Measurements from ENCODE around the gene ARFGAP2.

ARFGAP2 gene

DNA sequence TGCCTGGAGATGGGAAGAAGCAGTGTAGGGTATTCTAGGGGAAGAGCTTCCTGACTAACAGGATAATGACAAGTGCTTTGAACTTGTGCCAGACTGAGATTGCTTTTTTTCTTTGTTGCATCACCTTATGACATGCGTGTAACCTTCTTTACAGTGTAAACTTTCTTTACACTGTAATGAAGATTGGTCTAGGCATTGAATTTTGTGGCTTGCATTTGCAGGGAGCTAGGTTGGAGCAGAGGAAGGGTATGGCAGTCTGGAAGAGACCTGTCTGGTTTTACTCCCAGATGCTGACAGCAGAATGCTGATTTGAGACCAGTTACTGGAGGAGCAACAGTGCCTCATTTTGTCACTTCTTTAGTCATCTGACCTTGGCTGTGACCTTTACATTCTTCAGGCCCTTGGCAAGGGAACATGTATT, 43.7 kb upstream of the ARFGAP2 start:
- Histone ChIP-seq H3K9ac (ENCODE audit: low read depth, low read length) (no peak overlapping the region), H3K4me1 (ENCODE audit: insufficient read depth, low read length) (peaks cover 30% of the 10 kb centered on the region), H3K79me2 (ENCODE audit: insufficient read depth, low read length) (peaks cover 26% of the 10 kb centered on the region), H4K20me1 (ENCODE audit: insufficient read depth, low read length) (peaks cover 2% of the 10 kb centered on the region; the same call in 1 of the 2 replicates), H2AFZ (ENCODE audit: low read depth, low read length) (no peak overlapping the region), H3K36me3 (ENCODE audit: insufficient read depth, low read length) (peaks cover 45% of the 10 kb centered on the region), H3K27me3 (ENCODE audit: insufficient read depth, low read length, poor library complexity) (no peaks in the 10 kb centered on the region), H3K4me3 (ENCODE audit: low read depth in 1 of 2, low read length in 2 of 2) (no peak overlapping the region), H3K9me3 (ENCODE audit: insufficient read depth, low read length, severe bottlenecking) (no peaks in the 10 kb centered on the region), H3K27ac (ENCODE audit: low read length) (no peak overlapping the region), H3K4me2 (ENCODE audit: insufficient read depth, low read length) (no peak overlapping the region)
- no peak for DNase-seq
- ATAC-seq (ENCODE audit: insufficient read depth, low read depth): no peak
- TF ChIP-seq, protein P1, sequence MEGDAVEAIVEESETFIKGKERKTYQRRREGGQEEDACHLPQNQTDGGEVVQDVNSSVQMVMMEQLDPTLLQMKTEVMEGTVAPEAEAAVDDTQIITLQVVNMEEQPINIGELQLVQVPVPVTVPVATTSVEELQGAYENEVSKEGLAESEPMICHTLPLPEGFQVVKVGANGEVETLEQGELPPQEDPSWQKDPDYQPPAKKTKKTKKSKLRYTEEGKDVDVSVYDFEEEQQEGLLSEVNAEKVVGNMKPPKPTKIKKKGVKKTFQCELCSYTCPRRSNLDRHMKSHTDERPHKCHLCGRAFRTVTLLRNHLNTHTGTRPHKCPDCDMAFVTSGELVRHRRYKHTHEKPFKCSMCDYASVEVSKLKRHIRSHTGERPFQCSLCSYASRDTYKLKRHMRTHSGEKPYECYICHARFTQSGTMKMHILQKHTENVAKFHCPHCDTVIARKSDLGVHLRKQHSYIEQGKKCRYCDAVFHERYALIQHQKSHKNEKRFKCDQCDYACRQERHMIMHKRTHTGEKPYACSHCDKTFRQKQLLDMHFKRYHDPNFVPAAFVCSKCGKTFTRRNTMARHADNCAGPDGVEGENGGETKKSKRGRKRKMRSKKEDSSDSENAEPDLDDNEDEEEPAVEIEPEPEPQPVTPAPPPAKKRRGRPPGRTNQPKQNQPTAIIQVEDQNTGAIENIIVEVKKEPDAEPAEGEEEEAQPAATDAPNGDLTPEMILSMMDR (IDR thresholded peaks at IDR 0.05; ENCODE audit: borderline replicate concordance, extremely low read depth, low read length, poor library complexity, severe bottlenecking): no peak
- no peak for TF ChIP-seq EZH2 (IDR thresholded peaks at IDR 0.05; ENCODE audit: borderline replicate concordance, low read depth, low read length, severe bottlenecking)

DNA sequence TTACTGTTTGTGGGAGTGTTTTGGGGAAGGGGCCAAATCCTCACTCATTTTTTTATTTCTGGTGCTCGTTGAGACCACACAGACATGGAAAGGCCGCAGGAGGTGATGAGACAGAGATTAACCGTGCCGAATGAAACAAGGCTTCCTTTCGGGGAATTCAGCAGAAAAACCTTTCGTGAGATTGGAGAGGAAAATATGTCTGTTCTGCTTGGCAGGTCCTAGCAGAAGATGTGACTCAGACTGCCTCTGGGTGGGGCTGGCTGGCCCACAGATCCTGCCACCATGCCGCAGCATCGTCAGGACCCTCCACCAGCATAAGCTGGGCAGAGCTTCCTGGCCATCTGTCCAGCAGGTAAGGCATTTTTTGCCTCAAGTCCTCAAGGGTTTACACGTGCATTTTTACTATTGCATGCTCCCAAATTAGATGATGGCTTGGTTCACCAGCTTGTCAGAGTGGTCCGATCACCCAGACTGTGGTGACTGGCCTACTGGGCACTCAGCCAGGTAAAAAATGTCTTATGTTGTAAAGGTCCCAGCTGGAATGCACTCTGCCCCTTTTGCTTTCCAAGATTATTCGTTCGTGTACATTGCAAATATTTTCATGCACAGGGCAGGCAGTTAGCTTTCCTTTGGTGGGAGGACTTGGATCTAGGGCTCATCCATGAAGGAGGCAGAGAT, 39.6 kb upstream of the ARFGAP2 start:
- Histone ChIP-seq H3K4me3 (ENCODE audit: low read depth in 1 of 2, low read length in 2 of 2) (peak overlapping the region; percentile 83 to 90; a peak in 3 of 4 replicates), H3K4me1 (ENCODE audit: insufficient read depth, low read length) (peaks cover 44% of the 10 kb centered on the region), H2AFZ (ENCODE audit: low read depth, low read length) (peak overlapping the region; percentile 96), H3K4me2 (ENCODE audit: insufficient read depth, low read length) (peak overlapping the region; percentile 93), H3K9me3 (ENCODE audit: insufficient read depth, low read length, severe bottlenecking) (no peaks in the 10 kb centered on the region), H3K79me2 (ENCODE audit: insufficient read depth, low read length) (peaks cover 34% of the 10 kb centered on the region), H3K9ac (ENCODE audit: low read depth, low read length) (peak overlapping the region; percentile 97), H3K27ac (ENCODE audit: low read length) (peak overlapping the region; percentile 99), H3K27me3 (ENCODE audit: insufficient read depth, low read length, poor library complexity) (no peaks in the 10 kb centered on the region), H4K20me1 (ENCODE audit: insufficient read depth, low read length) (peaks cover 2% of the 10 kb centered on the region; the same call in 1 of the 2 replicates), H3K36me3 (ENCODE audit: insufficient read depth, low read length) (peaks cover 30% of the 10 kb centered on the region)
- DNase-seq (peak; percentile 48), ATAC-seq (ENCODE audit: insufficient read depth, low read depth) (peak; percentile 27; the same call in 1 of the 3 replicates)
- TF ChIP-seq EZH2 (IDR thresholded peaks at IDR 0.05; ENCODE audit: borderline replicate concordance, low read depth, low read length, severe bottlenecking): no peak
- TF ChIP-seq, protein P1 (IDR thresholded peaks at IDR 0.05; ENCODE audit: borderline replicate concordance, extremely low read depth, low read length, poor library complexity, severe bottlenecking): peak; percentile 27

DNA sequence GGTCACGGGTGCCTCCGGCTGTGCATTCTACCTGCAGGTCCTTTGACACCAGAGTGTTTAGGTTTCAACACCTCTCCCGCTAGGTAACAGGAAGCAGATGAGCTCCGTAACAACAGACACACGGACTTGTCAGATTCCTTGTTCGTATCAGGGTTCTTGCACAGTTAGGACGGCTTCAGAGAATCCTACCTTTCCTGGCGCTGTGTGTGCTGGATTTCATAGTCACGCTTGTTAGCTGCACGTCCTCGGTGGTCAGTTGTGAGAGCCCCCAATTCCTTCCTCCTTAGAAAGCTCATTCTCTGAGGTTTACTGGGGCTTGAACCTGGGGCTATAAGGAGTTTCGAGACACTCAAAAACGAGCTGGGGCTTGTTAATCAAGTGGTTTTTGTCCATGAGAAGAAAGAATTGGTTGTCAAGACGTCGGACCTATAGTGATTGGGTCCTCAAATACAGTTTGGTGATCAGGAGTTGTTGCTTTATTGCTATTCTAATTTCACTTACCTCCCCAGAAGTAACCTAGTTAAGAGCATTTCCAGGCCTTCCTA, 38.8 kb upstream of the ARFGAP2 start:
- ATAC-seq (ENCODE audit: insufficient read depth, low read depth): no peak
- Histone ChIP-seq H3K27ac (ENCODE audit: low read length) (peak overlapping the region; percentile 99), H3K4me2 (ENCODE audit: insufficient read depth, low read length) (peak overlapping the region; percentile 93), H3K36me3 (ENCODE audit: insufficient read depth, low read length) (peaks cover 27% of the 10 kb centered on the region), H3K79me2 (ENCODE audit: insufficient read depth, low read length) (peaks cover 34% of the 10 kb centered on the region), H3K4me3 (ENCODE audit: low read depth in 1 of 2, low read length in 2 of 2) (peak overlapping the region; percentile 83 to 90), H3K9ac (ENCODE audit: low read depth, low read length) (peak overlapping the region; percentile 97), H3K27me3 (ENCODE audit: insufficient read depth, low read length, poor library complexity) (no peaks in the 10 kb centered on the region), H4K20me1 (ENCODE audit: insufficient read depth, low read length) (peaks cover 2% of the 10 kb centered on the region; the same call in 1 of the 2 replicates), H2AFZ (ENCODE audit: low read depth, low read length) (peak overlapping the region; percentile 96), H3K4me1 (ENCODE audit: insufficient read depth, low read length) (peaks cover 44% of the 10 kb centered on the region), H3K9me3 (ENCODE audit: insufficient read depth, low read length, severe bottlenecking) (no peaks in the 10 kb centered on the region)
- no peak for TF ChIP-seq EZH2 (IDR thresholded peaks at IDR 0.05; ENCODE audit: borderline replicate concordance, low read depth, low read length, severe bottlenecking)
- TF ChIP-seq, protein P1 (IDR thresholded peaks at IDR 0.05; ENCODE audit: borderline replicate concordance, extremely low read depth, low read length, poor library complexity, severe bottlenecking): no peak
- DNase-seq: no peak

All from DND-41 (cell line).